ENCODE results near the gene ADAMTS15.

The ADAMTS15 gene

GRCh38 chr11:130488848-130489584 lies 40.6 kb downstream of the ADAMTS15 start:
- in situ Hi-C loops (cut with MboI; ENCODE audit: low sequenced_read_pairs, unreplicated experiment), result no loop called here
- no peak for TF ChIP-seq CTCF (IDR thresholded peaks at IDR 0.05; ENCODE audit: borderline replicate concordance, control extremely low read depth, extremely low read depth, insufficient read depth, missing control alignments)
- no peak for DNase-seq (ENCODE audit: low spot score)

- in situ Hi-C loops (cut with MboI; ENCODE audit: low sequenced_read_pairs, unreplicated experiment), result no loop called here
- no peak for DNase-seq (ENCODE audit: low spot score)
- TF ChIP-seq CTCF (IDR thresholded peaks at IDR 0.05; ENCODE audit: borderline replicate concordance, control extremely low read depth, extremely low read depth, insufficient read depth, missing control alignments), result no peak
Observed at GRCh38 chr11:130489716-130490115, 41.3 kb downstream of the ADAMTS15 start.

GRCh38 chr11:130490682-130491449 lies 42.4 kb downstream of the ADAMTS15 start:
- no peak for TF ChIP-seq CTCF (IDR thresholded peaks at IDR 0.05; ENCODE audit: borderline replicate concordance, control extremely low read depth, extremely low read depth, insufficient read depth, missing control alignments)
- DNase-seq (ENCODE audit: low spot score), result no peak
- in situ Hi-C loops (cut with MboI; ENCODE audit: low sequenced_read_pairs, unreplicated experiment), result no loop called here

- TF ChIP-seq CTCF (IDR thresholded peaks at IDR 0.05; ENCODE audit: borderline replicate concordance, control extremely low read depth, extremely low read depth, insufficient read depth, missing control alignments), result no peak
- in situ Hi-C loops (cut with MboI; ENCODE audit: low sequenced_read_pairs, unreplicated experiment), result no loop called here
- DNase-seq (ENCODE audit: low spot score), result no peak
Observed at GRCh38 chr11:130498181-130498580, 49.7 kb downstream of the ADAMTS15 start.

- in situ Hi-C loops (cut with MboI; ENCODE audit: low sequenced_read_pairs, unreplicated experiment), result no loop called here
- TF ChIP-seq CTCF (IDR thresholded peaks at IDR 0.05; ENCODE audit: borderline replicate concordance, control extremely low read depth, extremely low read depth, insufficient read depth, missing control alignments), result no peak
- no peak for DNase-seq (ENCODE audit: low spot score)
Observed at GRCh38 chr11:130499828-130500227, 51.4 kb downstream of the ADAMTS15 start.

- no peak for TF ChIP-seq CTCF (IDR thresholded peaks at IDR 0.05; ENCODE audit: borderline replicate concordance, control extremely low read depth, extremely low read depth, insufficient read depth, missing control alignments)
- DNase-seq (ENCODE audit: low spot score), result no peak
- in situ Hi-C loops (cut with MboI; ENCODE audit: low sequenced_read_pairs, unreplicated experiment), result no loop called here
Observed at GRCh38 chr11:130504317-130504716, 55.9 kb downstream of the ADAMTS15 start.

Data from GM13976 (cell line).